Esophagus squamous epithelium (tissue), 4 donors: Measurements from ENCODE around the gene KIF26B.

Source experiments
- CTCF ChIP-seq, 6 experiments: fragments of 450-650 bp in 4 of 6; fragments of 200-600 bp in 2 of 6; sonication (generic) in 2 of 6; IDR thresholded peaks; one replicate each; pipeline ENCODE4 v1.5.1; 2016 to 2019; ENCODE audit warnings: antibody characterized with exemption in 6 of 6, mild to moderate bottlenecking in 4 of 6, moderate library complexity in 4 of 6
- POLR2A ChIP-seq, 4 donors: fragments of 450-650 bp; IDR thresholded peaks; one replicate each; pipeline ENCODE4 v1.6.1; 2017; ENCODE audit warnings: antibody characterized with exemption in 4 of 4, mild to moderate bottlenecking in 4 of 4, moderate library complexity in 3 of 4

DNA sequence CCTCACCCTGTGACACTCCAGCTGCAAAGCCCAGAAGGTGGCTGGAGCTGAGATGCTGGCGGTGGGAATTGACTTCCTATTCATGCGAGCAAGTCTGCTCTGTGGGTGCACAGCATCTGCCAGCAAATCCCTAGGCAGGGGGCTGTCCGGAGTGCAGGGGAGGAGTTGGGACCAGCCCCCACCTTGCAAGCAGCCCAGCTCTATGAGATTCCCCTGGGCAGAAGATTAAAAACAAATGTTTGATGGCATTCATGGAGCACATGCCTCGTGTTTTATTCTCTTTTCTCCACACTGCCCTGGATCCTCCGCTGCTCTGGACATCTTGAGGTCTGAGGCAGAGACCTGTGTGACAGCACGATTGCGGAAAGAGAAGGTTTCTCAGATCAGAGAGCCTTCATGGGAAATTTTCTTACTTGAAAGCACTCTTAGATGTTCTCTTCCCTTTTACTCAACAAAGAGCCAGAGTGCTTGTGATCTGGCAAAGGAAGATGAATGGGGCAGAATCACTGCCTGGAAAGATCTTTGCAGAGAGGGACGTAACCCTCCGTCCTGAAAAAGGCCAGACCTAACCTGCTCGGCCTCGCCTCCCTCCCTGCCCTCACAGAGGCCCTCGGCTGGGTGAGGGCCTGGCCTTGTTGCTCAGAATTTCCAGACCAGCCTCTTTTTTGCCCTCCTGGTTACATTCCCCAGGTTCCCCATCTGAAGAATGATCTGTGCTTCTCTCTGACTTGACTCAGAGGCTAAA is 597.1 kb downstream of the KIF26B start:
- TF ChIP-seq CTCF (IDR thresholded peaks at IDR 0.05) (no peak), POLR2A (IDR thresholded peaks at IDR 0.05) (no peak)
